ENCODE measurements around the gene C1QTNF7.

Gene C1QTNF7

GRCh38 chr4:15414551-15415091 is 13.2 kb upstream of the C1QTNF7 start:
- DNase-seq = no peak

- DNase-seq = no peak
These were observed 11.2 kb upstream of the C1QTNF7 start for GRCh38 chr4:15416357-15417232.

DNA sequence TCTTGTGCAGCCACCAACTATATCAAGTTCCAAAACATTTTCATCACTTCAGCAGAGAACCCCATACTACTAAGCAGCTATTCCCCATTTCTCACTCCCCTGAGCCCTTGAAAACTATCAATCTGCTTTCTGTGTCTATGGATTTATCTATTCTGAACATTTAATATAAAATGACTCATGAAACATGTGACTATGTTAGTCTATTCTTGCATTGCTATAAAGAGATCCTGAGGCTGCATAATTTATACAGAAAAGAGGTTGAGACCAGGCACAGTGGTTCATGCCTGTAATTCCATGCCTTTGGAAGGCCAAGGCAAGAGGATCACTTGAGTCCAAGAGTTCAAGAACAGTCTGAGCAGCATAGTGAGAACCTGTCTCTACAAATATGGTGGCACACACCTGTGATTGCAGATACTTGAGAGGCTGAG is 10.6 kb upstream of the C1QTNF7 start:
- DNase-seq = no peak

DNA sequence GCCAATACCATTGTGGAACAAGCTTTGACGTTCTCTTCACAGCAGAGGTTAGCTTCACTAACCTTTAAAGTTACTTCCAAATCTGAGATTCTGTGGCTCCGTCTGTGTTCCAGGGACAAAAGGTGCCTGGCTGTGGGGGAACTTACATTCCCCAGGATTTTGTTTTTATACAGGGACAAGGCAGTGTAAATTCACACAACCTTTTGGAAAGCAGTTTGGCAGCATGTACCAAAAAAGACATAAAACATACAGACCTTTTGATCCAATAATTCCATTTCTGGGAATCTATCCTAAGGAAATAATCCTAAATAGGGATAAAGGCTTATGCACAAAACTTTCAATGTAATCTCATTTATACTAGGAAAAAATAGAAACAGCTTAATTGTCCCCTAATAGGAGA is 8.9 kb upstream of the C1QTNF7 start:
- no peak for DNase-seq

GRCh38 chr4:15420642-15421041 is 7.2 kb upstream of the C1QTNF7 start:
- no peak for DNase-seq

- no peak for DNase-seq
These were observed 4.5 kb upstream of the C1QTNF7 start for GRCh38 chr4:15423285-15423711.

GRCh38 chr4:15425520-15425919 is 2.3 kb upstream of the C1QTNF7 start:
- DNase-seq = no peak

DNA sequence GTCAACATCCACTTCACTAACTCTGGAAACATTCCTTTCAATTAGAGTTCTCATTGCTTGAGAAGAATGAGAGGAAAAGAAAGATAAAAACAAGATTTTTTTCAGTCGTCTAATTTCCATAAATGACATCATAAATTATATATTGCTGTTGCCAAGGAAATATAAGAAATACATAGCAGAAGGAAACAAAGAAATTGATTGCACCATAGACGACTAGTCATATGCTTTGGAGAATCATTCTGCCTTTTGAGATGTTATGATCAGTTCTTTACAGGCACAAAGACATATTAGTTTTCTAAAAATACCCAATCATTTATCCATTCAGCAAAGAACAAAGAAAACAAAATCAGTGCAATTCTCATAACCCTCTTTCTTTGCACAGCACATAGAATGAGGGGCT is 672 bp upstream of the C1QTNF7 start:
- DNase-seq = no peak

GRCh38 chr4:15428611-15429010 is 778 bp downstream of the C1QTNF7 start:
- DNase-seq = no peak

GRCh38 chr4:15434091-15434490 is 6.3 kb downstream of the C1QTNF7 start:
- DNase-seq = no peak

DNA sequence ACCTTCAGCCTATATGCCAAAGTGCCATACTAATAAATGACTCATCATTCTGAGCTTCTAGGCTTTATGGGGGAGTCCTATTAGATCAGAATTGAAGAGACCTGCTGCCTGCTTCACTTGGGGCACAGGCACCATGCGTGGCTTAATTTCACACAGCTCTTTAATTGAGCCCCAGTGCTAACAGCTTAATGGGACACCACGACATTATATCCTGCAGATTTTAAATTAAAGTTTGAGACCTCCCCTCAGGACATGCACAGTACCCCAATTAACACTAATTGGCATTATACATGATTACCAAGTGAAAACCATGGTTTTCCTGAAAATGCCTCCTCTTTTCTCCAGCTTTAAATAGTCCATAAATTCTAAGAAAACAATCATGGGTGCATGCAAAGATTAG is 6.8 kb downstream of the C1QTNF7 start:
- DNase-seq = no peak

DNA sequence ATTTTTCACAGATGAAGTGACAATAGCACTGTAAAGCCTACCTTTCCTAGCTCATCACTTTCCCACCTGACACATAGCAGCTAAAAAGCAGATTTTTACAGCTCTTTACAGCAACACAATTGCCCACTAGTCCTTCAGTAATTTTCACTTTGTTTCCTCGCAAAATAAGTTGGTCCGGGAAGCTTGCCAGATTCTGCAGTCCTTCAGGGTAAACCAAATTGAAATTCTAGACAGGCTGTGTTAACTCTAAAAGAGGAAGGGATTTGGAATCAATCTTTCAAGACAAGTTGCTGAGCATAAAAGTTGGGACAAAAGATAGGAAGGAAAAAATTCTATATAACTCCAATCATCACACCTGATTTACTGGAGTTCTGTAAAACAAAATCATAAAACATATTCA is 8.7 kb downstream of the C1QTNF7 start:
- DNase-seq = no peak

GRCh38 chr4:15438939-15439524 is 11.2 kb downstream of the C1QTNF7 start:
- no peak for DNase-seq

- DNase-seq = no peak
These were observed 15.7 kb downstream of the C1QTNF7 start for GRCh38 chr4:15443371-15444160.

DNA sequence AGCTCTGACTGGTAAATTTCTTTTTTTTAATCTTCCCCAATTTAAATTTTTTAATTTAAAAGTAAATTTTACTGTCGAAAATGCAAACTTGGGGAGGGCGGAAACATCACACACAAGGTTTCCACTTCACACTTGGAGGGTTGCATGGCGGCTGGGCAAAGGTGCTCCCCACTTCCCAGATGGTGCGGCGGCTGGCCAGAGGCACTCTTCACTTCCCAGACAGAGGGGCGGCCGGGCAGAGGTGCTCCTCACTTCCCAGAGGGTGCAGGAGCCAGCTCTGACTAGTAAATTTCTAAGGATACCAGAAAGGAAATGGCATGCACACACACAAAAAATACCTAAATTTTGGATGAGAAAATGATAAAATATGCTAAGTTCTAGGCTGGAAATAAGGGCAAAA is 16.4 kb downstream of the C1QTNF7 start:
- DNase-seq = no peak

GRCh38 chr4:15444879-15445547 is 17.2 kb downstream of the C1QTNF7 start:
- no peak for DNase-seq

DNA sequence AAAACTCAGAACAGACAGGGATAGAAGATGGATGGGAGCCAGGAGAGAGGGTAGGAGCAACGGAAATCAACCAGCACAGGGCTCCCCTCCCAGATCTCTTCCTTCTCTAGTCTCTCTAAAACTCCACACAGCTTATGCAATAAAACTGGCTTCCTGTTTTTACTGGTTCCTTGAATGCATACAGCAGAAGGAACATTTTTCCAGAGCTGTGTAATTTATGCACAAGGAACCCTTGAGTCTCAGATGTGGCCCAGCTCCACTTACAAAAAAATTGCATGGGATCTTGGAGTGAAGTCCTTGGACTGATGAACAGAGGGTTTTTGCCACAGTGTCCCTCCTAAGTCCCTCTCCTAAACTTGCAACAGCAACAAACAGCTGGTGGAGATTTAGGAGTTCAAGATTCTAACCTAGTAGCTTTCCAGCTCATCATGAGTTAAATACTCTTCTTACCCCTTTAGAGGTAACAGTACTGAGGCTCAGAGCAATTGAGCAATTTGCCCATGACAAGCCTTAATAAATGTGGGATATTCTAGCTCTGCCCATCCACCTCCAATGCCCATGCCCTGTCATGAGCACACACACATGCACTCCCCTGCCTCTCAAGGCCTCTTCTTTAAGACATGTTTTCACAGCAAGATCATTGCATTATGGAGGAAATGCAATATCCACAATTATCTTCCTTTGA is 23.5 kb downstream of the C1QTNF7 start:
- DNase-seq = no peak

- DNase-seq = no peak
These were observed 24.3 kb downstream of the C1QTNF7 start for GRCh38 chr4:15451866-15452765.

DNA sequence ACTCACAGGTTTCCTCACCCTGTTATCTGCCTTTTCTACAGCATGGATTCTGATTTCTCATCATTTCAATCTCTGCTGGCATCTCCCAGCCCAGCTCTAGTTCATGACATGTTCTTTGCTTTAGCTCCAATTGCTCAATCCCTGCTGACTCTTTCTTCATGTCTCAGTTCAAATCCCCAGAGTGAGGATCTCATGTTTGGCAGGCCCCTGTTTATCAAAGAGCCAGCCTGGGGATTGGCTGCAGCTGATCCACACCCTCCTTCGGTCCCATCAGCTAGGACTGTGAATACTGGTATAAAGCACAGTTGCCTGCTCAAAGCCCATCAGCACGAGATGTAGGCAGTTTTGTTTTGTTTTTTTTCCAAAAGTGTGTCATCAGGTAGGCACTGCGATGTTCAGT is 27.5 kb downstream of the C1QTNF7 start:
- DNase-seq = no peak

DNA sequence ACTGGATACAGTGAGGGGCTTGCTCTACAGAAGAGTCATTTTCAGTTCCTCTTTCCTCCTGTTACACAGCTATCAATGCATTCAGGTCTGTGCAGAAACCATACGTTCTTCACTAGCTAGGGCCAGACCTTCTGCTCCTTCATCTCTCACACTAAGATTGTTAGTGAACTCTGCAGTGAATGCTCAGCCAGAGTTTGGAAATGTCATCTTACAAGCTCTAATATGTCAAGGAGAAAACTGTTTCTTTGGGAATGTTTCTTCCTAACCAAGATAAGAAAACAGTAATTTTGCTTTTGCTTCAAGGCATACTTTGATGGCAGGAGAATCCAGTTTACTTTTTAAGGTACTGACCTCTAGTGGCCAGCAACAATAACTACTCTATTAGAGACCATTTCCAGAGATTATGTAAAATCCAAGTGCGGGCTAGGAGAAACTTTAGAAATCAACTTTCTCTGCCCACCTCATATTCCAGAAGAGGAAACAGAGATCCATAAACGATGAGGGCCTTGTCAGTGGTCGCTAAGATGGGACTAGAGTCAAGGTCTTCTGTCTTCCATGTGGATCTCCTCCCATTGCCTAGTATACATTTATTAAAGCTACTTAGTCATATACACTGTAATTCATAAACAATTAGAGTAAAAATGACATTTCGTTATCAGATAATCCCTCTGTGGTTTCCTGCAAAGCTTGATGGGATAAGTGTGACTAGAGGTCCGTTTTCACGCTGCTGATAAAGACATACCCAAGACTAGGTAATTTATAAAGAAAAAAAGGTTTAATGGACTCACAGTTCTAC is 29.8 kb downstream of the C1QTNF7 start:
- no peak for DNase-seq

All from activated naive CD4-positive, alpha-beta T cell treated with anti-CD3 and anti-CD28 coated beads, Interleukin-2, amount 50 U/mL, for 16 hours (primary cell).